ENCODE results near the gene QRICH2.
"Not testable (repeated sequence)": the region's sequence is repeated elsewhere in the genome, so short reads cannot be mapped to it uniquely, and the experiment has no call there.

QRICH2 gene

DNA sequence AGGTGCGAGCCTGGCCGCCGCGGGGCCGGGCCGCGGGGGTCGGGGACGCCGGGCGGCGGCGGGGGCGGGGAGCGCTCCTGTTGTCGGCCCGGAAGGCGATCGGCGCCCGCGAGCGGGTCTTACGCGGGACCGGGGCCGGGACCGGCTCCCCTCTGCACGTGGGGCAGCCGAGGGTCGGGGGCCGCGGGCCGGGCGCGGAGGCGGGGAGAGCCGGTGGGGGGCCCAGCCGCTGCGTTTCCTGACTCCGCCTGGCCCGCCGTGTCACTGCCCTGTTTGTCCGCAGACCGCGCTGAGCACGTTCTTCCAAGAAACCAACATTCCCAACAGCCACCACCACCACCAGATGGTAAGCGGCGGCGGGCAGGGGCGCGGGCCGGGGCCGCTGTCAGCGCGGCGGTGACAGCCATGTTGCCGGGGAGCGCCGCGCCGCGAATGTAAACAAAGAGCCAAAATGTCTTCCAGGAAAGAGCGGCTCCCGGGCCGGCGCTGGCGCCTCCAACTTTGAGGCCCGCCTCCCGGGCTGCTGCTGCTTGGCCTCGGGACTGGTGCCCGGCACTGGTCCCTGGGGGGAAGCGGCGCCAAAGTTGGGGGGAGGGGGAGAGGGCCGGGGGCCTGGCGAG is 42.3 kb downstream of the QRICH2 start:
- DNase-seq, result peak; percentile 56

DNA sequence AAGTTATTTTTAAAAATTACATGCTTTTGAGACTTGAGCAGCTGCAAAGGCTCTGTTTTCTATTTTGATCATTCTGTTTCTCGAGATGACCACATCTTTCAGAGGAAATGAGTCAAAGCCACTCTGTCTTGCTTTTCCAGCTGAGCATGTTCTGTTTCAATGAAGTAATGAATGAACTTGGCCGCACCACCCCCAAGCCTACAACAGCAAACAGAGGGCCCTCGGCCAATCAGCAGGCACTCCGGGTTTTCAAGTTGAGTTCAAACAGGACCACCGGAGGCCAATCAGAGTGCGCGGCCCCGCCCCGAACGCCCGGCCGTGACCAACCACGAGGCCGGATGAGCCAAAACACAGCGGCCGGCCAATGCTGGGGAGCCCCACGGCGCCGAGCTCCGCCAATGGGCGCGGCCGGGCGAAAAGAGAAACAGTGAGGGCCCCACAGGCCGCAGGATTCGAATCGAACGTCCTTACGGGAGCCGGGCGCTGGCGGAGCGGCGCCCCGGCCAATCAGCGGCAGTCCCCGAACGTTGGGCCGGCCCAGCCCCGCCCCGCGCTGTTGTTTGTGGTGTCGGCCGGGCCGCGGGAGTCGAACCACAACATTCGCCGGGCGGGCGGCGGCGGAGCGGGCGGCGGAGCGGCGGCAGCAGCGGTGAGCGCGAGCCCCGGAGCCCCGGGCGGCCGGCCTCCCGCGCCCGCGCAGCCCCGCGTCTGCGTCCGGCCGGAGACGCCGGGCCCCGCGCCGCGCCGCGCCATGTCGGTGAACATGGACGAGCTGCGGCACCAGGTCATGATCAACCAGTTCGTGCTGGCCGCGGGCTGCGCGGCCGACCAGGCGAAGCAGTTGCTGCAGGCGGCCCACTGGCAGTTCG is 43.1 kb downstream of the QRICH2 start, which contains the start of gene UBALD2:
TSS of gene UBALD2 (plus strand) at position 594 of the 869 bp plus-strand sequence. CDS start at position 752, 158 bp downstream.
- DNase-seq, result peak; percentile 99

DNA sequence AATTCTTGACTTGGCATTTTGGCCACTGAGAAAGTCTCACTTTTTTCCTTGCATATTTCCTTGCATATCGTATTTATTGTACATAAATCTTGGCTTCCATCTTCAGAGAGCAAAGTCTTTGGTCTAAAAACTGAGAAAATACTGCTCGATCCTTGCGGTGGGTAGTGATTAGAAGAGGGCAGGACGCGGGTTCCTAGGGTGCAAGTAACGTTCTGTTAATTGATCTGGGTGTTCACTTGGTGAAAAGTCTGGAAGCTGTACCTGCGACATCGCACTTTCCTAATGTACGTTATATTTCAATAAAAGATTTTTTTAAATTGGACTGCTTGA is 43.7 kb downstream of the QRICH2 start:
- DNase-seq, result no peak

DNA sequence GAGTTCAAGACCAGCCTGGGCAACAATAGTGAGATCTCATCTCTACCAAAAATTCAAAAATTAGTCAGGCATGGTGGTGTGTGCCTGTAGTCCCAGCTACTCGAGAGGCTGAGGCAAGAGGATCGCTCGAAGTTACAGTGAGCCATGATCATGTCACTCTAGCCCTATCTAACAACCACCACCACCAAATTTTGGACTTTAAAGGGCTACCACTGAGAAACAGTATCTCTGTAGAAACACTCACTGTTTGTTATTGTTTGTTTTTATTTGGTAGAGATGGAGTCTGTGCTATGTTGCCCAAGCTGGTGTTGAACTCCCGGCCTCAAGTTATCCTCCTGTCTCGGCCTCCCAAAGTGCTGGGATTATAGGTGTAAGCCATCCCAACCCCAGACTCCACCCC is 44.2 kb downstream of the QRICH2 start:
- no peak for DNase-seq

DNA sequence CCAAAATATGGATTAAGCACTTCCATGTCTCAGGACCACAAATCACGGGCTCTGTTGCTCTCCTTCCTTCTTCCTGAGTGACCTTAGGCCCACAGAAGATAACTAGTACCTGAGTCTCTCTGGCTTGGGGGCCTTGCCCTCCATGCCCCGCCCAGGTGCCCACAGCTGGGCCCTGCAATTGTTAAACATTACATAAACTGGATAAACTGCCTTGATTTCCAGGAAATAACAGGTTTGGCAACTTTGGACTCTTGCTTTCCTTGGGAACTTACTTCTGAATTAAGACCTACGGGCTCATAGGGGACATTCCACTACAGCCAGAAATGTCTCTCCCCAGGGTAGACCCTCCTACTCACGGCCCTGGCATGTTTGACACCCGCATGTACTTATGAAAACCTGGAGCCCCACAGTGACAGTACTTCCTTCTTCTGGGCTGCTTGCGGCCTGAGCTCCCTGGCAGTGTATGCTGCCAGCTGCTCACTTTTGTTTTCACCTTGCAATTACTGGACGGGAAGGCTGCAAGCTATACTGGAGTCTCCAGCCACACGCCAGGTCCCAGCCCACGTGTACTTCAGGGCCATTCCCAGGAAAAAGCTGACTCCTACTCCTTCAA is 45.2 kb downstream of the QRICH2 start:
- DNase-seq, result no peak

DNA sequence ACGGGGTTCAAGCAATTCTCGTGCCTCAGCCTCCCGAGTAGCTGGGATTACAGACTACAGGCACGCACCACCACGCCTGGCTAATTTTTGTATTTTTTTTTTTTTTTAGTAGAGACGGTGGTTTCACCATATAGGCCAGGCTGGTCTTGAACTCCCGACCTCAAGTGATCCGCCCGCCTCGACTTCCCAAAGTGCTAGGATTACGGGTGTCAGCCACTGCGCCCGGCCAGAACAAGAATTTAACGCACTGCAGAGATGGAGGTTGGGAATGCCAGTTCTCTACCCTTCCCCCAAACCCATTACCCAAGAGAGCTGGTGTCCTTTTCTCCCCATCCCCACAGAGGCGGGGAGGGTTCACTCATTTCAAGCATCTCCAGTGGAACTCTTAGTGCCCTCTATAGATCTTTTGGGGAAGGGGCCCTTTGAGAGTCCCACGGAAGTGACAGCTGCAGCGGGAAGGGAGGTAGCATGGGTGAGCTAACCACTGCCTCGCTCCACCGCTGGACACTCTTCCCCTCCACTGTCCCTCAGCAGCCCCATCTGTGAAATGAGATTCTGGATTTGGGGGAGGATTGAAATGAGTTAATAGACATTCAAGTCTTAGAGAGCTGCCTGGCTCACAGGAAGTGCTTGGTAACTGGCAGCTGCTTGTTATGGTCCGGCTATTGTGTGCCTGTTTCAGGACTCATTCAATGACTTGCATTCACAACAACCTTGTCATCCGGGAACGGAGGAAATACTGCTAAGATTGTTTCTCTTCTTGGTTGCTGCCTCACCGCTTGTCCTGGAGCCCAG is 46.5 kb downstream of the QRICH2 start:
- no peak for DNase-seq

DNA sequence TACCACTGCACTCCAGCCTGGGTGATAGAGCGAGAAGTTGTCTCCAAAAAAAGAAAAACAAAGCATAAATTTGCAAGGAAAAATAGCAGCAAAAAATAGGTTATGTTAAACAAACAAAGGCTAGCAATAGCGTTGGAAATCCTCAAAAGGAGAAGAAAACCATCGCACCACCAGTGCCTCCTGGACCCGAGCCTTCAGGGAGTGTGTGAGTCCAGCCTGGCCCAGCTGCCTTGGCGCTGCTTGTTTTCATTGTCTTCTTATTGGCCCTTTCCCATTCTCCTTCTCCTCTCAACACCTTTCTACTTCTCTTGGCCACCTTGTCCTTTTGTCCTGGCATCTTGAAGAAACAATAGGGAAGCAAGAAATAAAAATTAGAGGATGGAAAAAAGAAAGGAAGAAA is 47.4 kb downstream of the QRICH2 start:
- DNase-seq, result no peak

DNA sequence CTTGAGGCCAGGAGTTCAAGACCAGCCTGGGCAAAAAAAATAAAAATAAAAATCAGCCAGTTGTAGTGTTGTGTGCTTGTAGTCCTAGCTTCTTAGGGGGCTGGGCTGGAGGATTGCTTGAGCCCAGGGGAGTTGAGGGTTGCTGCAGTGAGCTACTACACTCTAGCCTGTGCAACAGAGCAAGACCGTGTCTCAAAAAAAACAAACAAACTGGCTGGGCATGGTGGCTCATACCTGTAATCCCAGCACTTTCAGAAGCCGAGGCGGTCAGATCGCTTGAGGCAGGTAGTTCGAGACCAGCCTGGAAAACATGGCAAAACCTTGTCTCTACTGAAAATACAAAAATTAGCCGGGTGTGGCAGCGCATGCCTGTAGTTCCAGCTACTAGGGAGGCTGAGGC is 47.9 kb downstream of the QRICH2 start:
- DNase-seq, result no peak

DNA sequence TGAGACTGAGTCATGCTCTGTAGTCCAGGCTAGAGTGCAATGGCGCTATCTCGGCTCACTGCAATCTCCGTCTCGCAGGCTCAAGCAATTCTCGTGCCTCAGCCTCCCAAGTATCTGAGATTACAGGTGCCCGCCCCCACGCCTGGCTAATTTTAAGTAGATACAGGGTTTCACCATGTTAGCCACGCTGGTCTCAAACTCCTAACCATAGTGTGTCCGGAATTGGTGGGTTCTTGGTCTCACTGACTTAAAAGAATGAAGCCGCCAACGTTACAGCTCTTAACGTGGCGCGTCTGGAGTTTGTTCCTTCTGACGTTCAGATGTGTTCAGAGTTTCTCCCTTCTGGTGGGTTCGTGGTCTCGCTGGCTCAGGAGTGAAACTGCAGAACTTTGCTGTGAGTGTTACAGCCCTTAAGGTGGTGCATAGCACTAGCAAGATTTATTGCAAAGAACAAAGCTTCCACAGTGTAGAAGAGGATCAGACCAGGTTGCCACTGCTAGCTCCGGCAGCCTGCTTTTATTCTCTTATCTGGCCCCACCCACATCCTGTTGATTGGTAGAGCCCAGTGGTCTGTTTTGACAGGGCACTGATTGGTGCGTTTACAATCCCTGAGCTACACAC is 51.5 kb downstream of the QRICH2 start:
- DNase-seq, result peak; percentile 67

DNA sequence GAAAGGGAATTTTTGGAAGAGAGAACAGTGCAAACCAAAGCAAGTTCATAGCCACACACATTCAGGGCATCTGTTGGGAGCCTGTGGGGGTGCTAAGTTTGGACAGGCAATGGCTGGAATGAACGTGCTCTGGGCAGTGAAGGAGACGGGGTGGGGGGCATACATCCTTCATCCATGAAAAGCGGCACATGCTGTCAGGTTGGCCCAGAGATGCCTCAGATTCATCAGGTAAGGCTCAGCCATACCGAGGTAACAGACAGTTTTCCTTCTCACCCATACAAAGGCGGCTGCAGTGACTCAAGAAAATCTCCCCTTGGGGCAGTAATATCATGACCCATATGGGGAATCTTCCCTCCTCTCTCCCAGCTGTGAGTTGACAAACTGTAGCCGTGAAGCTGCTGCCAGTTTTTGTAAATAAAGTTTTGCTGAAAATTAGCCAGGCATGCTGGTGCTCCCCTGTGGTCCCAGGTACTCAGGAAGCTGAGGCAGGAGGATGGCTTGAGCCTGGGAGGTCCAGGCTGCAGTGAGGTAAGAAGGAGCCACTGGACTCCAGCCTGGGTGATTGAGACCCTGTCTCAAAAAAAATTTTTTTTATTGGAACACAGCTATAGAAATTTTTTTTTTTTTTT is 52.2 kb downstream of the QRICH2 start:
- DNase-seq, result no peak

DNA sequence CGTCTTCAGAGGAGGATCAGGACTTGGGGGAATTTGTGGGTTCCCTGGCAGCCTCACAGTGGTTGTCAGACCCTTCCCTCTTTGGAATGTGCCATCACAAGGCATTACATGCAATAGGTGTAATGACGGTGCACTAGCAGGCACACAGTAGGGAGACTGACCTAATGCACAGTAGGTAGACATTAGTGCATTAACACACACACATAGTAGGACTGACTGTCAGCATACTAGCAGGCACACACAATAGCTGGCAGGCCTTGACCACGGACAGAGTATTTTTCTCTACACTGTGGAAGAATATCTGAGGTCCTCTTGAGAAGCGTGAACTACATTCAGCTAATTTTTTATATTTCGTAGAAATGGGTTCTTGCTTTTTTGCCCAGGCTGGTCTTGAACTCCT is 53.8 kb downstream of the QRICH2 start:
- DNase-seq, result no peak

DNA sequence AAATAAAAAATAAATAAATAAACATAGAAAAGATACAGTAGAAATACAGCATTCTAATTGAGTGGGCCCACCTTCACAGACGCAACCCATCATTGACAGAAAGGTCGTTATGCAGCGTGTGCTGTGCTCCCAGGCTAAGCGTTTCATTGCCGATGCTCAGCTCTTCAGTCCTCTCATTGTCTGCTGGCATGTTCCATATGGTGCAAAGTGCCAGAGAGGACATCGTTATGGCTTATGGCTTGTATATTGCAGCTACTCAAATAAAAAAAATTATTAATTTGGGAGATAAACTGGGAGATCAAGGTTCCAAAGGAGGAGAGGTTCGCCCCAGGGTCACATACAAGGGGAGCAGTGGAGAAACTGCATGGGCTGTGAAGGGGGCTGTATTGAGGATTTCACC is 54.2 kb downstream of the QRICH2 start:
- no peak for DNase-seq

DNA sequence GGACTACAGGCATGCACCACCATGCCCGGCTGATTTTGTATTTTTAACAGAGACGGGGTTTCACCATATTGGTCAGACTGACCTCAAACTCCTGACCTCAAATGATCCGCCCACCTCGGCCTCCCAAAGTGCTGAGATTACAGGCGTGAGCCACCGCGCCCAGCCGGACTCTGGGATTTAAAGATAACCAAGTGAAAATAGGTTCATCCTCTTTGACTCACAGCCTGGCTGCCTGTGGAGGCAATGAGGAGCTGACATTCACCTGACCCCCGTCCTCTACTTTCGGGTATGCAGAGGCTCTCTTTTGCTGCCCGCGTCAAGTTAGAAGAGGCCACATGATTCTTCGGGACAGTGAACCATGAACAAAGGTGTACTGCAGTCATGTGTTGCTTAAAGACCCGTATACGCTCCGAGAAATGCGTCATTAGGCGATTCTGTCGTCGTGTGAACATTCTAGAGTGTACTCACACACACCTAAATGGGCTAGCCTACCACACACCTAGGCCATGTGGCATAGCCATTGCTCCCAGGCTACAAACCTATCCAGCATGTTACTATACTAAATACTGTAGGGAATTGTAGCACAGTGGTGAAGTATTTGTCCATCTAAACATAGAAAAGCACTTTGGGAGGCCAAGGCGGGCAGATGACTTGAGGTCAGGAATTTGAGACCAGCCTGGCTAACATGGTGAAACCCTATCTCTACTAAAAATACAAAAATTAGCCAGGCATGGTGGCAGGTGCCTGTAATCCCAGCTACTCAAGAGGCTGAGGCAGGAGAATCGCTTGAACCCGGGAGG is 54.9 kb downstream of the QRICH2 start:
- not testable (repeated sequence) for DNase-seq

DNA sequence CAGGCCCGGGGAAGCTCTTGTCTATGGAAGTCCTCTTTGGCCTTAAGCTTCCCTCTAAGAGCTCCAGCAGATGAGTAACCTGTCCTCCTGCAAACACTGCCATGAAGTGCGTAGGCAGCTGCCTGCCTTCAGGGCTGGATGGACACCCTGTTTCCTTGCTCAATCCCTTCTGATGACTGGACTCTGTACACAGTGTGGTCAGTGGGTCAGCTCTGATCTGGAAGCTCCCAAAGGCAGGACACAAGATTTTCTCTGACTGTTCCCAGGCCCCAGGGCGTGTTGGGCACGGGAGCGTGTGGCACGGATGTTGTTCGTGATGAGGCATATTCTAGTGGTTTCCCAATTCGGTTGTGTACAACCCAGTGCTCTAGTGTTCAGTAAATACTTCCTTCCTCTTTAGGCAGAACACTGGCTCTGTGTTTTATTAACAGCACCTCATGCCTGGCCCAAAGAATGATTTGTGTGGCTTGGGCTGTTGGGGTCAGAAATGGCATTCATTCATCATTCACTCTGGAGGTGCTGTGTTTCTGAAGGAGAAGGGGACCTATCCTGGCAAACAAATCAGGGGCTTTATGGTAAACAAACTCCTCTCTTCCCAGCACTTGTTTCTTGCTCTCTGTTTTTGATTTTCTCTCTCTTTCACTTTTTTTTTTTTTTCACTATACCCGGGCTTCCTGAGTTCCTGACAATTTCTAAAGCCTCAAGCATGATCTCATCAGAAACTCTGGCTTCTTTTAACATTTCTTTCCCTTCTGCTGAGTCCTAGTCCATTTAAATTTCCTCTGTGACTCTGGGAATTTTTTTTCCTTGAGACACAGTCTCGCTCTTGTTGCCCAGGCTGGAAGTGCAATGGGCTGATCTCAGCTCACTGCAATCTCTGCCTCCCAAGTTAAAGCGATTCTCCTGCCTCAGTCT is 55.8 kb downstream of the QRICH2 start:
- DNase-seq, result peak; percentile 55

DNA sequence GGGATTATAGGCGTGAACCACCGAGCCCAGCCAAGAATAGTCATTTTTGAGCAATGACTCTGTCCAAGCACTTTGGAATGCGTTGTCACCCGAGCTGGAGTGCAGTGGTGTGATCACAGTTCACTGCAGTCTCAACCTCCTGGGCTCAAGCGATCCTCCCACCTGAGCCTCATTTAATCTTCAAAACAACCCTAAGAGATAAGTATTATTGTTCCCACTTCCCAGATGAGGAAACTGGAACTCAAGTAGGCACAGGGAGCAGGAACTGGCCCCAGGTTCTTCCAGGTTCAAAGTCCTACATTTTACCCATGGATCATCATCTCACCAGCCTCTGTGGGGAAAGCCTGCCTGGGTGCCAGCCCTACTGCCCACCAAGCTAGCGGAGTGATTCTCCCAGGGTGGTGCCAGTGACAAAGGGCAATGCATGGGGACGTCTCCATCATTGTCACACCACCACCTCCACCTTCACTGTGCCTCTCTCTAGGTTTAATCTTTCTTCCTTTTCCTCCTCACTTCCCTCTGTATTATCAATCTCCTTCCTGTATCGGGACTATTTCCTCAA is 56.5 kb downstream of the QRICH2 start:
- no peak for DNase-seq

DNA sequence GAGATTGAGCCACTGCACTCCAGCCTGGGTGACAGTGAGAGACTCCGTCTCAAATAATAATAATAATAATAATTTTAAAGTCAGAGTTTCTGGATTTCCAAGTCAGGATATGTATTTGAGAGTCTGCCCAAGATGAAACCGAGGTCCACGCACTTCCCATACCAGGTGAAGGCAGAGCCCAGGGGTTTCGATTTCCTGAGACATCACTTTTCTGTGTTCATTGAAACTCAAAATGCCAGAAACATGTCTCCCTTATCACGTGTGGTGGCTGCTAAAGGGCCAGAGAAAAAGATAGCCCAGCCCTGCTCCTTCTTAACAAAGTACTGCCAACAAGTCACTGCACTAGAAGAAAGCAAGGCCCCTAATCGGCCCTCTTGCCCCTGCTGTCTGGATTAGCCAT is 57.9 kb downstream of the QRICH2 start:
- no peak for DNase-seq

DNA sequence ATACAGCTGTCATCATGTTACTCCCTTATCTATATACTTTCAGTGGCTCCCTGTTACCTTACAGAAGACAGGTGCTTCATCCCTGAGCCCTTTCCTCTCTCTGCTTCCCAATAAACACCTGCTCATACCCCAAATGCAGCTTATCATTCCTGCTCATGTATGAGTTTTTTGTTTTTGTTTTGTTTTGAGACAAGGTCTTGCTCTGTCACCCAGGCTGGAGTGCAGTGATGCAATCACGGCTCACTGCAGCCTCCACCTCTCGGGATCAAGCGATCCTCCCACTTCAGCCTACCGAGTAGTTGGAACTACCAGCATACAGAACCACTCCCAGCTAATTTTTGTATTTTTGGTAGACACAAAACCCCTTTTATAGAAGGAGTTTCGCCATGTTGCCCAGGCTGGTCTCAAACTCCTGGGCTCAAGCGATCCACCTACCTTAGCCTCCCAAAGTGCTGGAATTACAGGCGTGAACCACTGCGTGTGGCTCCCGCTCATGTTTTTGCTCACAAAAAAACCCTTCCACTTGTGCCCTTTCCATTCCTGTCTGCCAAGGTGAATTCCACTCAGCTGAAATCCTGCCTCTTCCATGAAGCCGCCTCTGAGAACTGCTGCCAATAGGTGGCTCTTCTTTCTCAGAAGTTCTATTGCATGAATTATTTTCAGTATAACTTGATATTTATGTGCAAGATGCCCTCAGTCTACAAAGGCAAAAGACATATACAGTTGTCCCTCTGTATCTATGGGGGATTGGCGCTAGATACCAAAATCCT is 59.9 kb downstream of the QRICH2 start:
- DNase-seq, result no peak

DNA sequence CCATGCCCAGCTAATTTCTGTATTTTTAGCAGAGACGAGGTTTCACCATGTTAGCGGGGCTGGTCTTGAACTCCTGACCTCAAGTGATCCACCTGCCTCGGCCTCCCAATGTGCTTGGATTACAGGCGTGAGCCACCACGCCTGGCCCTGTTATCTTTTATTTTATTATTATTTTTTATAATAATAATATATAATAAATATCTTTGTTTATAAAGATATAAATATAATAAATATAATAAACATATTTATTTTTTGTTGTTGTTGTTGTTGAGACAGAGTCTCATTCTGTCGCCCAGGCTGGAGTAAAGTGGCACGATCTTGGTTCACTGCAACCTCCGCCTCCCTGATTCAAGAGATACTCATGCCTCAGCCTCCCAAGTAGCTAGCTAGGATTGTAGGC is 60.8 kb downstream of the QRICH2 start:
- DNase-seq, result no peak

Measured in CD4-positive, alpha-beta T cell treated with Interleukin-12 subunit alpha and Interleukin-12 subunit beta, for 1 hour (primary cell).